Pancreas (tissue), 10 donors: ENCODE data around the gene ULK3. TPM values are rescaled to one million over a fixed set of nuclear protein-coding genes. Genes with fewer than 3 reads are reported as not detected.

Source experiments
- ATAC-seq, 4 donors: fragments of 200-7000 bp; cut with Tn5 transposase; one replicate each; pipeline versions ENCODE4 v1.8.0 to v1.9.1; 2020; ENCODE audit warnings: mild to moderate bottlenecking in 4 of 4, moderate library complexity in 4 of 4
- DNase-seq, 6 donors: peaks; one replicate each; pipeline ENCODE4 v3.0.0-alpha.2; 2020
- FAIRE-seq: peaks from 2 replicates; lab custom pipeline; 2012; peaks lifted over from hg19 to GRCh38; lab: Jason Lieb, UNC
- H3K27ac ChIP-seq, 4 donors: fragments of 200-600 bp; sonication (generic); 1 replicate in 3 of 4; 2 replicates in 1 of 4; pipeline versions ENCODE4 v1.5.0 to v1.8.0; 2020
- H3K27me3 ChIP-seq, 4 donors: fragments of 200-600 bp; one replicate each; pipeline ENCODE4 v1.8.0; 2021
- H3K36me3 ChIP-seq, 3 donors: fragments of 200-600 bp; sonication (generic) in 1 of 3; one replicate each; pipeline versions ENCODE4 v1.5.0 to v1.8.0; 2020 to 2021
- H3K4me1 ChIP-seq, 3 donors: fragments of 200-600 bp; one replicate each; pipeline ENCODE4 v1.8.0; 2021
- H3K4me3 ChIP-seq, 4 donors: fragments of 200-600 bp; sonication (generic) in 2 of 4; one replicate each; pipeline versions ENCODE4 v1.5.0 to v1.8.0; 2020 to 2021
- H3K9me3 ChIP-seq, 4 donors: fragments of 200-600 bp; one replicate each; pipeline ENCODE4 v1.8.0; 2021
- CTCF ChIP-seq, 4 donors: fragments of 200-600 bp; sonication (generic) in 3 of 4; IDR thresholded peaks; one replicate each; pipeline versions ENCODE4 v1.5.0 to v1.8.0; 2021; ENCODE audit warnings: antibody characterized with exemption in 4 of 4
- WGBS, 2 donors: extraction: QIAGEN DNeasy Blood & Tissue Kit; methylation state at CpG; one replicate each; pipeline ENCODE4 v1.1.7; 2013; 5-methylcytosine and 5-hydroxymethylcytosine counted together
- intact Hi-C, 3 donors: fragments of 100-400 bp; cut with DNase I; formaldehyde crosslinking; loops; one replicate each; pipeline versions ENCODE4 v1.11.1 to v1.14.2; 2022
- polyA plus RNA-seq, 2 donors: library from polyadenylated mRNA; stranded (reverse); fragments of 200-250 nt; gene quantifications; one replicate each; pipeline ENCODE4 v1.2.3, GENCODE V29; 2013
- total RNA-seq, 6 donors: library from RNA; stranded (reverse); fragmentation: NEBNext Ultra II Directional in 4 of 6; extraction: Animal tissue kit (Norgen Biotek cat#: 25700) in 4 of 6; gene quantifications; one replicate each; pipeline versions ENCODE4 v1.2.1 to v1.2.4, GENCODE V29; 2021 to 2023
- donor health status: healthy with polysubstance abuse.
- donor health status: DM: no; HTN: no; CAD: no; lungs with moderate emphysema.
- donor health status: DM: no; HTN: no; CAD: no.
- donor health status: control.
- donor health status: control.
- donor health status: Bipolar disorder and iron deficiency.
- donor health status: DM: yes; HTN: yes; CAD: no.
- donor health status: DM: no; HTN: no; CAD: no.
- donor health status: DM: no; HTN: no; CAD: no.
- donor health status: DM: yes; HTN: yes; CAD: no.

Gene ULK3
- total and polyA plus RNA-seq, 8 donors = 15.0 to 83.5 (median 22.2) TPM

GRCh38 chr15:74857082-74857655 lies 14.2 kb upstream of the ULK3 start:
- ATAC-seq (peak; percentile 41 to 88 (median 63)), DNase-seq (peak in 1 of 6 donors; percentile 14), FAIRE-seq (no peak)
- H3K27ac ChIP-seq = peak overlapping the region in 2 of 4 donors; percentile 3 to 5
- H3K4me3 ChIP-seq = no peak overlapping the region
- no peak for TF ChIP-seq CTCF (IDR thresholded peaks at IDR 0.05)
- WGBS, 2 donors = 44 to 45% methylated on average over 5 of the region's 5 CpGs
- no peaks in the 10 kb centered on the region for H3K27me3 ChIP-seq
- intact Hi-C loops = no loop called here
- H3K9me3 ChIP-seq = no peaks in the 10 kb centered on the region
- H3K36me3 ChIP-seq = peaks cover 0 to 18% (median 13%) of the 10 kb centered on the region in 3 donors
- H3K4me1 ChIP-seq = peaks cover 10 to 21% (median 15%) of the 10 kb centered on the region in 3 donors

- intact Hi-C loops = no loop called here
- Histone ChIP-seq H3K27ac (peak overlapping the region in 2 of 4 donors; percentile 3 to 5), H3K36me3 (peaks cover 0 to 24% (median 19%) of the 10 kb centered on the region in 3 donors), H3K9me3 (no peaks in the 10 kb centered on the region), H3K4me3 (no peak overlapping the region), H3K27me3 (no peaks in the 10 kb centered on the region), H3K4me1 (peaks cover 10 to 21% (median 15%) of the 10 kb centered on the region in 3 donors)
- TF ChIP-seq CTCF (IDR thresholded peaks at IDR 0.05) = no peak
- 95 to 100% methylated on average over 1 of the region's 1 CpG for WGBS, 2 donors
- FAIRE-seq = no peak
- no peak for ATAC-seq
- no peak for DNase-seq
These were observed 13.6 kb upstream of the ULK3 start for GRCh38 chr15:74856537-74856936.

- no peak overlapping the region for H3K4me3 ChIP-seq
- intact Hi-C loops = no loop called here
- no peak for DNase-seq
- no peaks in the 10 kb centered on the region for H3K27me3 ChIP-seq
- peaks cover 0 to 31% (median 23%) of the 10 kb centered on the region in 3 donors for H3K36me3 ChIP-seq
- H3K27ac ChIP-seq = no peak overlapping the region
- ATAC-seq = no peak
- peaks cover 10 to 21% (median 15%) of the 10 kb centered on the region in 3 donors for H3K4me1 ChIP-seq
- no peak for TF ChIP-seq CTCF (IDR thresholded peaks at IDR 0.05)
- no peaks in the 10 kb centered on the region for H3K9me3 ChIP-seq
- 94 to 98% methylated on average over 2 of the region's 2 CpGs for WGBS, 2 donors
- FAIRE-seq = no peak
These were observed 12.9 kb upstream of the ULK3 start for GRCh38 chr15:74855857-74856256.

DNA sequence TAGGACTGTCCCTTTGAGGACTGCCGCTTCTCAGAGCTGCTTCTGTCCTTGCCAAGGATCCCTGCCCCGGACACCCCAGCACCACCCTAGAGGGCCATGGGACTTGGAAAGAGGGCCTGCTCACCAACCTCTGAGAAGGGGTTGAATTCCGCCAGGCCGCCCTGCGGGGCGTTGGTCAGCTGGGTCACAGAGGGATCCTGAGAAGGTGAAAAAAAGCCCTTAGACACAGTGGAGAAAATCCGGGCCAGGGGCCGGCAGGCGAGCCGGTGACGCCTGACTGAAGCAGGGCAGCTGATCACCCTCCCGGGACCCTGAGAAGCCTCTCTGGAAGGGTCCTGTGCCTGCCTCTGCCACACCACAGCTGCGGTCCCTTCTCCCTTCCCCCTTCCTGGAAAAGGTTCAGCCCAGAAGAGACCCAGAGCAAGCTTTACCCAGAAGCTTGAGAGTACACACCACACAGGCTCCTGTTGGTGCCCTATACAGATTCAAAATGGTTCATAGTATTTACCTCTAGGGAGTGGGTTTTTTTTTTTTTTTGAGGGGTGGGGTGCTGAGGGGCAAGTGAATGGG lies 11.6 kb upstream of the ULK3 start:
- ATAC-seq (no peak), FAIRE-seq (no peak), DNase-seq (no peak)
- intact Hi-C loops = no loop called here
- H3K9me3 ChIP-seq = no peaks in the 10 kb centered on the region
- H3K4me1 ChIP-seq = peaks cover 6 to 17% (median 15%) of the 10 kb centered on the region in 3 donors
- no peak overlapping the region for H3K27ac ChIP-seq
- 95 to 96% methylated on average over 13 of the region's 13 CpGs for WGBS, 2 donors
- TF ChIP-seq CTCF (IDR thresholded peaks at IDR 0.05) = no peak
- H3K36me3 ChIP-seq = peaks cover 0 to 44% (median 35%) of the 10 kb centered on the region in 3 donors
- no peaks in the 10 kb centered on the region for H3K27me3 ChIP-seq
- no peak overlapping the region for H3K4me3 ChIP-seq

- Histone ChIP-seq H3K27ac (no peak overlapping the region), H3K9me3 (no peaks in the 10 kb centered on the region), H3K4me1 (peaks cover 1 to 4% (median 3%) of the 10 kb centered on the region in 3 donors), H3K27me3 (no peaks in the 10 kb centered on the region), H3K36me3 (peaks cover 0 to 58% (median 42%) of the 10 kb centered on the region in 3 donors), H3K4me3 (no peak overlapping the region)
- no peak for TF ChIP-seq CTCF (IDR thresholded peaks at IDR 0.05)
- DNase-seq = peak in 1 of 6 donors; percentile 4
- no peak for FAIRE-seq
- intact Hi-C loops = no loop called here
- ATAC-seq = no peak
- WGBS, 2 donors = 95% methylated on average over 7 of the region's 7 CpGs
These were observed 9.0 kb upstream of the ULK3 start for GRCh38 chr15:74851960-74852359.
